GM19193 (cell line): ENCODE results near the gene PACRG.

Source experiments
- POLR2A ChIP-seq: IDR thresholded peaks from 4 replicates; pipeline ENCODE4 v1.6.1; 2011; ENCODE audit not compliant: insufficient read depth, insufficient read length; ENCODE audit errors: extremely low read depth

PACRG gene

GRCh38 chr6:162702446-162702845, 25.3 kb upstream of the PACRG start:
- no peak for TF ChIP-seq POLR2A

GRCh38 chr6:162704001-162704400, 23.8 kb upstream of the PACRG start:
- TF ChIP-seq POLR2A = no peak

- no peak for TF ChIP-seq POLR2A
Measured at GRCh38 chr6:162705736-162706135, 22.0 kb upstream of the PACRG start.

- no peak for TF ChIP-seq POLR2A
Measured at GRCh38 chr6:162706232-162706631, 21.5 kb upstream of the PACRG start.

DNA sequence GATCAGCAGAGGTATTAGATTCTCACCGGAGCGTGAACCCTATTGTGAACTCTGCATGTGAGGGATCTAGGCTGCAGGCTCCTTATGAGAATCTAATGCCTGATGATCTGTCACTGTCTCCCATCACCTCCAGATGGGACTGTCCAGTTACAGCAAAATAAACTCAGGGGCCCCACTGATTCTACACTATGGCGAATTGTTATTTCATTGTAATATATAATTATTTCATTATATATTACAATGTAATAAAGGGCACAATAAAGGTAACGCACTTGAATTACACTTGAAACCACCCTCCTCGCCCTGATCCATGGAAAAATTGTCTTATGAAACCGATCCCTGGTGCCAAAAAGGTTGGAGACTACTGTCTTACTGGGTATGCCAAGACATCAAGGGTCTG, 18.8 kb upstream of the PACRG start:
- TF ChIP-seq POLR2A = no peak

DNA sequence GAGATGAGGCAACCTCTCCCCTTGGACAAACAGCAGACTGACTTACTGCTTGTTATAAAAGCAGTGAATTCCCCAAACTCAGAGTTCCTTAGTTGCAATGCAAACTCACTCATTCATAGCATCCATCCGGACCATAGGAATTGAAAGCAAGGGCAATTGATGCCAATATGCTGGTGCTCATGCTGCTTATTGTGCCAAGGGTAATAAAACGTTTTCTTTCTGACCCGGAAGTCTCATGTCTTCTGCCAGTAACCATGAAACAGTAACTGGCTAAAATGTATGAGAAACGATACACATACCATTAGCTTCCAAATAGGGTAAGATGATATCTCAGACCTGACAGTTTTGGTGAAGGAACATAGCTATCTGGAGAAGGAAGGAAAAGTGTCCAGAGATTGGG, 18.3 kb upstream of the PACRG start:
- TF ChIP-seq POLR2A = no peak

DNA sequence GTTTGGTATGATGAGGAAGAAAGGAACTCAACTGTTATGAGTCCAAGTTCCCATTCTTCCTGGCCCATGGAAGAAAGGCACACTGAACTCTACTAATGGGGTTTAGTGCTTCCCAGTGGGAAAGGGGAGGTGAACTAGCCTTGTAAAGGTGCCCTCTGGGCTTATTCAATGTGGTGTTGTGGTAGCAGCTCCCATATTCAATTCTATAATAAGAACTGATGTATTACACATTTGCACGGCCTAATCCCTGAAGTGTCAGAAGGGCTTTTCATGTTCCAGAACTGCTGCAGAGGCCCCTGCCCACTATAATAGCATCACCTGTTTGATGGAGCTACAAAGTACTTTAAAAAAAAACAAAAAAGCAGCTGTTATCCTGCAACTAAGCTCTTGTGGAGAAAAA, 17.4 kb upstream of the PACRG start:
- TF ChIP-seq POLR2A = no peak

DNA sequence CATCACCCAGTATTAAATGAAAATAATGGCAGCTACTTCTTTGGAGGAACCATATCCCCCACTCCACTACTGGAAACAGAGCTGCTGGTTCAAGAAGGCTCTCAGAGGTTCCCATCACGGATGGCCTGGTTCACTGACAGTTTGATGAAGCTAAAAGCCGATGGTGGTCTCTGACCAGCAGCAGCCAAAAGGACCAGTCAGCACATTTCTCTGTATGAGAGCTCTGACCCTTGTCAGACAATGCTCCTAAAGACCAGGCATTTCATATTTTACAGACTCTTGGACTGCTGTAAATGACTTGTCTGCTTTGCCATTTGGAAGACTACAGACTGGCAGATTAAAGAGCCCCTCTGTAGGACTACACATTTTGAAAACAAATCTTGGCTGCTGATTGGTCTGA, 16.8 kb upstream of the PACRG start:
- TF ChIP-seq POLR2A = no peak

DNA sequence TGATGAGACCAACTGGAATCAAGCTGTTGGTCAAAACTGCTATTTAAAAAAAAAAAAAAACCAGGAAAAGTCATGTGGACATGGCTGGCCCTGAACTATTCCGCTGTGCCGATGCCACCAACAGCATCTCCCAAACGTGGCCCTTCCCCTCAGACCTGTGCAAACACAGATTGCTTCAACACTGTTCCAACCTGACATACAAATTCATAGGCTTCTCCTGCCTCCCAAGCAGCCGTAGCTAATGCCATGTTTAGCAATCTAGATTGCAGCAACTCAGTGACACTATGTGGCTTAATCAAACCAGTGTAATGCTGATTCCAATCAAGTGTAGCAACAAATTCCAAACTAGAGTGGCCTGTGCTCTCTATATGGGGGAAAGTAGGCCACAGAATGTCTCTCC, 16.4 kb upstream of the PACRG start:
- no peak for TF ChIP-seq POLR2A

DNA sequence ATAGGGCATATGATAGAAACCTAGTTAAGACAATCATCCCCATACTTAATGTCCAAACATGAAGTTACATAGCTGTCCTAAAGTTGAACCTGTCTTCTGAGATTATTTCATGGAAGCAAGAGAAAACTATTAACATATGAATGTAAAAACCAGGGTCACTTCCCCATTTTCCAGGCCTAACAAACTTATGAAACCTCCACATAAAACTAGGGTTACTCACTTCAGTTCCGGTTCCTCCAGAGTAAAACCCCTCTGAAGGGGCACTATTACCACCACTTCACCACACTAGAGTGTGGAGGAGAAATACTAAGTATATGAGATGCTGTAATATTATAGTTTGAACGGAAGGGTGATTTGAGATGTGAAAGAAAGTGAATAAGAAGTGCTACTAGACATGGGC, 15.1 kb upstream of the PACRG start:
- TF ChIP-seq POLR2A = no peak

GRCh38 chr6:162713974-162714780, 13.6 kb upstream of the PACRG start:
- TF ChIP-seq POLR2A = no peak

DNA sequence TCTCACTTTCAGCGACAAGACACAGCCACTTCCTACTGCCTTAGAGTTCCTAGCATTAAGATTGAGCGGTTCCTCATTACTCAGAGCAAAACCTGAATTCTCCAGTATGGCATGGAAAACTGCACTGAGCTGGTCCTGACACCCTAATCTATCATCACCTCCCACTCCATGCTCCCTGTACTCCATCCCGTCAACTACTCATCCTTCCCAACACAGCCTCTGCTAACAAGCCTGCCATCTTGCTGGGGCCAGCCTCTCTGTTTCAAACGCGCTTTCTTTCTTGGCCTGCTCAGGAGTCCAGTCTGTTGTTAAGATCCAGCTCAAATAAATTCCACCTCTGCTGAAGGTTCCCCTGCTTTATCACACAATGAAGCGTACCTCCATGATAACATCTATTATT, 12.2 kb upstream of the PACRG start:
- TF ChIP-seq POLR2A = no peak

DNA sequence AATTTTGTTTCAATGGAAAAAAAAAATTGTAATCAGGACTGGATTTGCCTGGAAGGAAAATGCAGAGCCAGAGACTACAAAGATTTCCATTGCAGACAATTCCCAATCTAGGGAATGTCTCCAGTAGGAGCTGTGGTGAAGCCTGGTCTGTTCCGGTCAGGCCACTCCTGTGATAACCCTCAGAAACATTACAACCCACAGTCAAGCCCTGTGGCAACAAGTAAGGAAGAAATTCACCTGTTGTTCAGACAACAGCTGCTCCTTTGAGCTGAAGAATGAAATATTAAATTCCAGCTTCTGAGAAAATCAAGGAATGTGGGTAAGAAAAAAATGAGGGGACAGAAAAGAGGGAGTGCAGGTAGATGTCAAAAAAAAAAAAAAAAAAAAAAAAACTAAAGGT, 8.2 kb upstream of the PACRG start:
- no peak for TF ChIP-seq POLR2A

- no peak for TF ChIP-seq POLR2A
Measured at GRCh38 chr6:162721404-162721687, 6.4 kb upstream of the PACRG start.

GRCh38 chr6:162722226-162722625, 5.5 kb upstream of the PACRG start:
- no peak for TF ChIP-seq POLR2A

DNA sequence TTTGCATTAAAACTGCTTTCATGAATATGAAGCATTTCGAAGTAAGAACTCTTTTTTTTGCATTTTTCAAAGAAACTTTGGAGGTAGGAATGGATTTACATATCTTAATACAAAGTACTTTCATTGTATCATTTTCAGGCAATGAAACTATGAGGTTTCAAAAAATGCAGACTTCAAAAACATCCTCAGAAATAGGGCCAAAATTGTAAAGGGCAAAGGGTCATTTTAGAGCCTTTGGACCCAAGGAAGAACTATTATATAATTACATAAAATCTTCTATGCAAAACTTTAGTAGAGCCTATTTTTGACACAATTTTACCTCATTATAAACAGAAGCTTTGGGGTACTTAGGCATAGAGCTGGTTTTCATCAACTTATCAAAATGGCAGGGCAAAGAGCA, 5.1 kb upstream of the PACRG start:
- TF ChIP-seq POLR2A = no peak

- TF ChIP-seq POLR2A = no peak
Measured at GRCh38 chr6:162726947-162727321, 840 bp upstream of the PACRG start.

- TF ChIP-seq POLR2A = no peak
Measured at GRCh38 chr6:162728197-162728596, 423 bp downstream of the PACRG start.

GRCh38 chr6:162728706-162729105, 932 bp downstream of the PACRG start:
- no peak for TF ChIP-seq POLR2A
